ENCODE data around the gene UGT2A2. TPM values are rescaled to one million over a fixed set of nuclear protein-coding genes. Genes with fewer than 3 reads are reported as not detected.

The UGT2A2 gene
- total and polyA plus RNA-seq, 8 donors, result not detected

DNA sequence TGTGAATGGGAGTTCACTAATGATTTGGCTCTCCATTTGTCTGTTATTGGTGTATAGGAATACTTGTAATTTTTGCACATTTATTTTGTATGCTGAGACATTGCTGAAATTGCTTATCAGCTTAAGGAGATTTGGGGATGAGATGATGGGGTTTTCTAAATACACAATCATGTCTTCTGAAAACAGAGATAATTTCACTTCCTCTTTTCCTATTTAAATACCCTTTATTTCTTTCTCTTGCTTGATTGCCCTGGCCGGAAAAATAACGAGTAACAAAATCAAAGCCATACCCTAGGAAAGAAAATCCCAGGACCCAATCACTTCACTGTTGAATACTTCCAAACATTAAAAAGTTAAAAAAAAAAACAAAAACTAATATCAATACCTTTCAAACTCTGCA, 76.0 kb downstream of the UGT2A2 start:
- Histone ChIP-seq H3K4me1 (no peaks in the 10 kb centered on the region), H3K4me3 (no peak overlapping the region), H3K27me3 (no peaks in the 10 kb centered on the region), H3K9me3 (no peaks in the 10 kb centered on the region), H3K36me3 (no peaks in the 10 kb centered on the region), H3K27ac (no peak overlapping the region)
- TF ChIP-seq POLR2A (IDR thresholded peaks at IDR 0.05) (no peak), POLR2AphosphoS5 (IDR thresholded peaks at IDR 0.05) (no peak), EP300 (IDR thresholded peaks at IDR 0.05) (no peak)
- TF ChIP-seq, protein P1, sequence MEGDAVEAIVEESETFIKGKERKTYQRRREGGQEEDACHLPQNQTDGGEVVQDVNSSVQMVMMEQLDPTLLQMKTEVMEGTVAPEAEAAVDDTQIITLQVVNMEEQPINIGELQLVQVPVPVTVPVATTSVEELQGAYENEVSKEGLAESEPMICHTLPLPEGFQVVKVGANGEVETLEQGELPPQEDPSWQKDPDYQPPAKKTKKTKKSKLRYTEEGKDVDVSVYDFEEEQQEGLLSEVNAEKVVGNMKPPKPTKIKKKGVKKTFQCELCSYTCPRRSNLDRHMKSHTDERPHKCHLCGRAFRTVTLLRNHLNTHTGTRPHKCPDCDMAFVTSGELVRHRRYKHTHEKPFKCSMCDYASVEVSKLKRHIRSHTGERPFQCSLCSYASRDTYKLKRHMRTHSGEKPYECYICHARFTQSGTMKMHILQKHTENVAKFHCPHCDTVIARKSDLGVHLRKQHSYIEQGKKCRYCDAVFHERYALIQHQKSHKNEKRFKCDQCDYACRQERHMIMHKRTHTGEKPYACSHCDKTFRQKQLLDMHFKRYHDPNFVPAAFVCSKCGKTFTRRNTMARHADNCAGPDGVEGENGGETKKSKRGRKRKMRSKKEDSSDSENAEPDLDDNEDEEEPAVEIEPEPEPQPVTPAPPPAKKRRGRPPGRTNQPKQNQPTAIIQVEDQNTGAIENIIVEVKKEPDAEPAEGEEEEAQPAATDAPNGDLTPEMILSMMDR (IDR thresholded peaks at IDR 0.05), result no peak
- intact Hi-C loops (cut with DNase I; ENCODE audit: low total_unique reads), result no loop called here
- no peak for DNase-seq
- 45 to 72% (median 48%) methylated on average over 2 of the region's 2 CpGs for WGBS, 5 donors

DNA sequence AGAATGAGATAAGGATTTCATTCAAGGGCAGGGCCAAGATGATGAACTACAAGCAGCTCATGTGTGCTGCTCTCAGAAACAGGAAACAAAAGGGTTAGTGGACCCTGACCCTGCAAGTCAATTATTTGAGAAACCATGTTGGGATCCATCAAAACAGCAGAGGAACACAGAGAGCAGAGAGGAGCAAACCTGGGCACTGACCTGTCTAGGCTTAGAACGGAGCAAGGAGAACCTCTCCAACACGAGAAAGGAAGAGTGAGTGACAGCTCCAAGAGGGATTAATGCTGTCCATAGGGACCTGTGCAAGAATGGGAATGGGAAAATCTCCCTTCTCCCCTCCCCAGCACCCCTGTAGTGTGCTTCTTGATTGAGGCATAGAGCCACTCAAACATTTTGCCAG, 89.8 kb downstream of the UGT2A2 start:
- H3K27ac ChIP-seq, result no peak overlapping the region
- no peak overlapping the region for H3K4me3 ChIP-seq
- intact Hi-C loops (cut with DNase I; ENCODE audit: low total_unique reads), result no loop called here
- H3K27me3 ChIP-seq, result no peaks in the 10 kb centered on the region
- H3K4me1 ChIP-seq, result no peaks in the 10 kb centered on the region
- DNase-seq, result no peak
- H3K36me3 ChIP-seq, result no peaks in the 10 kb centered on the region
- TF ChIP-seq EP300 (IDR thresholded peaks at IDR 0.05) (no peak), POLR2A (IDR thresholded peaks at IDR 0.05) (no peak), POLR2AphosphoS5 (IDR thresholded peaks at IDR 0.05) (no peak)
- TF ChIP-seq, protein P1 (IDR thresholded peaks at IDR 0.05), result no peak
- H3K9me3 ChIP-seq, result peaks cover 0 to 10% (median 0%) of the 10 kb centered on the region in 4 donors
- 71 to 88% (median 82%) methylated on average over 2 of the region's 2 CpGs for WGBS, 5 donors

DNA sequence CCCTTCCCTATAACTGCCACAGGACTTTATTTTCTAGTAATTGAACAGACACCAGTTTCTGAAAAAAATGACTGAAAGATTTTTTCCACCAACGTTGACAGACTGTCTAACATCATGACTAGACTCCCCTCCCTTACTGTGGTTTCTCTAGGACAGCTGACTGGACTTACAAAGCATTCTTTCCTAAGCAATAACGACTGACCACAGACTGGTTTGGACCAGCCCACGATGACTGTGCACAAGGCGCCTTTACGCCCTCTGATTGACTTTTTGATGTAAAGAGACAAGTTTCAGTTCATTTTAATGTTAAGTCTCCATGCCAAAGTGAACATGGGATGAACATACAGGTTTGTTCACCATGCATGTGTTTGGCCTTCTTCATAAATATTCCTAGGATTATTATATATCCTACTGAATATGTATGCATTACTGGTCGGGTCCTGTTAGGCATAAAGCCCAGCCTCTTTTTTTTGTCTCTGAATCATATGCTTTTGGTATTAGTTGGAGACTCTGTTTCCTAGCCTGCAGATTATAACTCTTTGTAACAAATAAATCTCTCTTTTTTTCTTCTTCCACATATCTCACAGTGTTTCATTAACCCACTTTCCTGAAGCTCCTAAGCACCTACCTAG, 93.2 kb downstream of the UGT2A2 start:
- H3K4me1 ChIP-seq, result no peaks in the 10 kb centered on the region
- 46 to 71% (median 55%) methylated on average over 6 of the region's 6 CpGs for WGBS, 5 donors
- H3K9me3 ChIP-seq, result peaks cover 0 to 10% (median 0%) of the 10 kb centered on the region in 4 donors
- no peaks in the 10 kb centered on the region for H3K27me3 ChIP-seq
- TF ChIP-seq POLR2AphosphoS5 (IDR thresholded peaks at IDR 0.05), result no peak
- intact Hi-C loops (cut with DNase I; ENCODE audit: low total_unique reads), result no loop called here
- H3K4me3 ChIP-seq, result no peak overlapping the region
- no peak for DNase-seq
- no peak overlapping the region for H3K27ac ChIP-seq
- no peaks in the 10 kb centered on the region for H3K36me3 ChIP-seq

Small RNA genes within 50 kb of the gene (small RNA-seq; reads per million reads assigned to genes)
- gene UGT2A2, result 0 reads per million in 4 donors

Other genes starting within 250 kb of the UGT2A2 start
- gene UGT2B4, start 143.7 kb downstream of the UGT2A2 start, total RNA-seq, result under 1 TPM in 1 of 5 donors, not detected in 4; 0.55 TPM
- gene UGT2B4, start 143.7 kb downstream of the UGT2A2 start, polyA plus RNA-seq, result not detected
- not detected for gene UGT2A1, start 13.6 kb upstream of the UGT2A2 start, total RNA-seq
- not detected for gene UGT2A1, start 13.6 kb upstream of the UGT2A2 start, polyA plus RNA-seq
- gene SULT1B1, start 121.0 kb upstream of the UGT2A2 start, total RNA-seq, result 10 to 100 TPM in 4 of 5 donors, 1 to 10 TPM in 1; 5.3 to 58.9 (median 42.9) TPM
- gene SULT1B1, start 121.0 kb upstream of the UGT2A2 start, polyA plus RNA-seq, result 10 to 100 TPM in 2 of 3 donors, 1 to 10 TPM in 1; 1.8 to 57.6 (median 12.5) TPM
- 10 to 100 TPM in 1 of 5 donors, 1 to 10 TPM in 1, under 1 TPM in 1, not detected in 2; 0.87 to 52.1 (median 3.5) TPM for gene SULT1E1, start 220.5 kb upstream of the UGT2A2 start, total RNA-seq
- 1 to 10 TPM in 1 of 3 donors, under 1 TPM in 2; 0.62 to 3.2 (median 0.68) TPM for gene SULT1E1, start 220.5 kb upstream of the UGT2A2 start, polyA plus RNA-seq

All from stomach (tissue), 9 donors.